Left cardiac atrium (tissue), 4 donors: ENCODE results near the gene MARS1. TPM values are rescaled to one million over a fixed set of nuclear protein-coding genes. Genes with fewer than 3 reads are reported as not detected.
"Not testable (repeated sequence)": the region's sequence is repeated elsewhere in the genome, so short reads cannot be mapped to it uniquely, and the experiment has no call there.

Source experiments
- ATAC-seq, 2 donors: fragments of 200-7000 bp; cut with Tn5 transposase; one replicate each; pipeline ENCODE4 v1.9.1; 2020; ENCODE audit warnings: mild to moderate bottlenecking in 2 of 2, moderate library complexity in 2 of 2
- DNase-seq: peaks from one replicate; pipeline ENCODE4 v3.0.0-alpha.2; 2020
- intact Hi-C, 2 donors: fragments of 100-400 bp; cut with DNase I; formaldehyde crosslinking; loops; one replicate each; pipeline versions ENCODE4 v1.14.1 to v1.15.1; 2022 to 2023
- total RNA-seq, 2 donors: library from RNA; stranded (reverse); fragmentation: NEBNext Ultra II Directional; extraction: Animal tissue kit (Norgen Biotek cat#: 25700); gene quantifications; one replicate each; pipeline ENCODE4 v1.2.1, GENCODE V29; 2021
- donor health status: DM: no; HTN: yes; CAD: no.
- donor health status: DM: no; HTN: yes; CAD: no; lungs with severe emphysema.
- donor health status: DM: yes; HTN: yes; CAD: no.
- donor health status: Dilated cardiomyopathy.

MARS1 gene
- total RNA-seq, 2 donors from 2014 or later, result 74.6 to 115 TPM

GRCh38 chr12:57481671-57482070 lies 6.2 kb upstream of the MARS1 start:
- ATAC-seq, result no peak
- intact Hi-C loops, result no loop called here
- no peak for DNase-seq

- DNase-seq (no peak), ATAC-seq (no peak)
- intact Hi-C loops, result no loop called here
Observed at GRCh38 chr12:57483466-57483865, 4.4 kb upstream of the MARS1 start.

GRCh38 chr12:57485695-57486094 lies 2.2 kb upstream of the MARS1 start:
- ATAC-seq (no peak), DNase-seq (no peak)
- intact Hi-C loops, result no loop called here

- DNase-seq, result no peak
- no peak for ATAC-seq
- intact Hi-C loops, result no loop called here
Observed at GRCh38 chr12:57487055-57487596, 742 bp upstream of the MARS1 start.

- DNase-seq (no peak), ATAC-seq (peak in 1 of 2 donors; percentile 28)
- intact Hi-C loops, result no loop called here
Observed at GRCh38 chr12:57488402-57489156, 711 bp downstream of the MARS1 start.

- intact Hi-C loops, result no loop called here
- no peak for ATAC-seq
- DNase-seq, result no peak
Observed at GRCh38 chr12:57489157-57489641, 1.3 kb downstream of the MARS1 start.

- intact Hi-C loops, result no loop called here
- DNase-seq (no peak), ATAC-seq (no peak)
Observed at GRCh38 chr12:57490126-57490525, 2.3 kb downstream of the MARS1 start.

GRCh38 chr12:57491393-57492280 lies 3.8 kb downstream of the MARS1 start:
- ATAC-seq (no peak), DNase-seq (no peak)
- intact Hi-C loops, result no loop called here

GRCh38 chr12:57495051-57495701 lies 7.3 kb downstream of the MARS1 start:
- DNase-seq, ATAC-seq, intact Hi-C loops: not testable (repeated sequence)

GRCh38 chr12:57496822-57497221 lies 9.0 kb downstream of the MARS1 start:
- intact Hi-C loops, result no loop called here
- DNase-seq, result no peak
- no peak for ATAC-seq

GRCh38 chr12:57497223-57498131 lies 9.6 kb downstream of the MARS1 start:
- DNase-seq (no peak), ATAC-seq (no peak)
- intact Hi-C loops, result no loop called here

GRCh38 chr12:57498132-57498502 lies 10.2 kb downstream of the MARS1 start:
- no peak for DNase-seq
- ATAC-seq, result no peak
- intact Hi-C loops, result no loop called here

- intact Hi-C loops, result no loop called here
- no peak for DNase-seq
- no peak for ATAC-seq
Observed at GRCh38 chr12:57498571-57498970, 10.7 kb downstream of the MARS1 start.

GRCh38 chr12:57500213-57500612 lies 12.3 kb downstream of the MARS1 start:
- intact Hi-C loops, result no loop called here
- ATAC-seq, result no peak
- no peak for DNase-seq

- intact Hi-C loops, DNase-seq, ATAC-seq: not testable (repeated sequence)
Observed at GRCh38 chr12:57502311-57502969, 14.6 kb downstream of the MARS1 start.

- DNase-seq, result not testable (repeated sequence)
Observed at GRCh38 chr12:57506541-57506940, 18.7 kb downstream of the MARS1 start.

GRCh38 chr12:57507796-57508195 lies 19.9 kb downstream of the MARS1 start:
- intact Hi-C loops, DNase-seq, ATAC-seq: not testable (repeated sequence)

More at GRCh38 chr12:57506541-57506940, 18.7 kb downstream of the MARS1 start:
- ATAC-seq, intact Hi-C loops: not testable (repeated sequence)

- ATAC-seq (no peak), DNase-seq (no peak)
- intact Hi-C loops, result no loop called here
Observed at GRCh38 chr12:57511161-57511560, 23.3 kb downstream of the MARS1 start.
